SW480 (cell line): Measurements from ENCODE around the gene ZMYND10.

Experiments
- DNase-seq: peaks from one replicate; pipeline ENCODE4 v3.0.0-alpha.2; 2016; ENCODE audit warnings: low spot score

Gene ZMYND10

GRCh38 chr3:50302095-50303012 is 43.2 kb downstream of the ZMYND10 start:
- DNase-seq = no peak

DNA sequence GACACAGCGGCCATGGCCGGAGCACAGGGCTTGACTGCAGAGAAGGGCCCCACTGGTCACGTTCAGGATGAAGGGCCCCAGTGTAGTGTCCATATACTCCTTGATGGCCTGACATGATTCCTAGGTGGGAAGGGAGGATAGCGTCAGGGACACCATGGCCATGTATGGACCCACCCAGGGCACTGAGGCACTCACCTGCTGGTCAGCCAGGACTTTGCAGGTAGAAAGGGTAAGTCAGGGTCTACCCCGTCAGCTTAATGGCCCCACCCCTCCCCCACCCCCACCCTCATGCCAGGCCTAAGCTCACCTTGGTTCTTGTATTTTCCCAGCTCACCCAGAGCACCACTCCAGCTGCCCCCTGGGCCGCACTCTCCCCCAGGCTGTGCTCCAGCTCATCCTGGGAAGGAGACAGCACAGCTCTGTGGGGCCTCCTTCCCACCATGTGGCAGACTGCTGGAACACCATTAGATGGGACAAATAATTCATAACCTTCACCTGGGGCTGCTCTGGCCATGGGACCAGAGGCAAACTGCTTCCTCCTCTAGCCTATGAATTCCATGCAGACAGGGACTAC is 44.8 kb downstream of the ZMYND10 start:
- no peak for DNase-seq

DNA sequence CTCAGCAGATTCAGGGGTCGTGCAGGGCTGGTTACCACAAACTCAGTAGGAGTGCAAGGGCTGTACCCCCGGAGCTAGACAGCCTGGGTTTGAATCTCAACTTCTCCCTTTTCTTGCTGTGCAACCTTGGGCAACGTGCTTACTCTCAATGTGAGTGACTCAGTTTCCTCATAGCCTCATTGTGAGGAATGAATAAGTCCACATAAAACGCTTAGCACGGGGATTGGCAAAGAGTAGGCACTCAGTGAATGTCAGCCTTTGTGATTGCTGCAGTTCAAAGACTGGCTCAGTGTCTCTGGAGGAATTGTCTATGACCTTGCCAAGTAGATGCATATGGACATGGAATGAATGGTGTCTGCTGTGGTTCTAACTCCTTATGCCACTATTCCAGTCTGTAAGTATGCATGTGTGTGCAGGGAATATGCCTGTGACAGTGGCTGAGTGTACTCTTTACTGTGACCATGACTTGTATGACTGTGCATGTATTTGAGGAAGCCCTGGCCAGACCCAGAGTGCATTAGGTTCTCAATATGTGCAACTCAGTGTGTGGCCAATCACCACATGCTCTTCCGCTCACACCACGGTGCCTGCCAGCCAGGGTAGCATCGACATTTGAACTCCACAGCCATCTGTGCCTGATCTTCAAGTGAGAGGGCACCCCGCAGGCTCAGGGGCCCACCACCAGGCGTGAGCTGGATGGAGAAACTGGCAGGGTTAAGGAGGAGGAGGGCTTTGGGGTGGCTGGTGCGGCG is 45.4 kb downstream of the ZMYND10 start:
- no peak for DNase-seq

DNA sequence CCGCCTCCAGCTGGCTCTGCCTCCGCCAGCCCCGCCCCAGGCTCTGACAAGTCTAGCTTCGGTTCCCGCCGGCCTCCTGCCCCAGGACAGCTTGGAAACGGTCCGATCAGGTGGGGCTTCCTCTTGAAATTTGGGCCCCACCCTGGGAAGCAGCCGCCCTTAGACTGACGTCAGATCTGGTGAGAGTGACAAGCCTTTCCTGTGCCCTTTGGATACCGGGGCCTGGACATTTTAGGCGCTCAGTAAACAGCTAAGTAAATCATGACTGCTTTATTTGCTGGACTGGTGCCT is 45.9 kb downstream of the ZMYND10 start:
- DNase-seq = no peak

GRCh38 chr3:50298836-50299637 is 46.5 kb downstream of the ZMYND10 start, which contains the start of the genes HYAL3 and NAA80:
TSS of gene HYAL3 (minus strand) at chr3:50299405. CDS start at chr3:50295602, 3,803 bp downstream.
TSS of gene NAA80 (minus strand) at chr3:50299405. CDS start at chr3:50297463, 1,942 bp downstream.
- peak; percentile 98 for DNase-seq

GRCh38 chr3:50297896-50298725 is 47.4 kb downstream of the ZMYND10 start:
- DNase-seq = no peak

DNA sequence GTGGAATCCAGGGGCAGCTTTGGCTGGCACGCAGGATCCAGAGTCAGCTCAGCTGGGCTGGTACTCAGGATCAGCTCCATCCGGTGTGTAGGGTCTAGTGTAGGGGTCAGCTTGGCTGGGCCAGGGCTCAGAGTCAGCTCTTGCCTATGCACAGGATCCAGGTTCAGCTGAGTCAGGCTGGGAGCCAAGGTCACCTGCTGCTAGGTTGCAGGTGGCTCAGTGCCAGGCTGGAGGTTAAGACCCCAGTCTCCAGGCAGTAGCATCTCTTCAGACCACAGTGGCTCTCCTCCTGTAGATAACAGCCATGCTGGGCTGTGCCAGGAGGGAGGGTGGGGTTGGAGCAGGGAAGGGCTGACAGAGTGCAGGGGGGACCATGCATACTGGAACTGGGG is 48.2 kb downstream of the ZMYND10 start:
- DNase-seq = no peak

GRCh38 chr3:50296721-50297383 is 48.7 kb downstream of the ZMYND10 start:
- DNase-seq = no peak

GRCh38 chr3:50295553-50296431 is 49.7 kb downstream of the ZMYND10 start:
- DNase-seq = no peak

DNA sequence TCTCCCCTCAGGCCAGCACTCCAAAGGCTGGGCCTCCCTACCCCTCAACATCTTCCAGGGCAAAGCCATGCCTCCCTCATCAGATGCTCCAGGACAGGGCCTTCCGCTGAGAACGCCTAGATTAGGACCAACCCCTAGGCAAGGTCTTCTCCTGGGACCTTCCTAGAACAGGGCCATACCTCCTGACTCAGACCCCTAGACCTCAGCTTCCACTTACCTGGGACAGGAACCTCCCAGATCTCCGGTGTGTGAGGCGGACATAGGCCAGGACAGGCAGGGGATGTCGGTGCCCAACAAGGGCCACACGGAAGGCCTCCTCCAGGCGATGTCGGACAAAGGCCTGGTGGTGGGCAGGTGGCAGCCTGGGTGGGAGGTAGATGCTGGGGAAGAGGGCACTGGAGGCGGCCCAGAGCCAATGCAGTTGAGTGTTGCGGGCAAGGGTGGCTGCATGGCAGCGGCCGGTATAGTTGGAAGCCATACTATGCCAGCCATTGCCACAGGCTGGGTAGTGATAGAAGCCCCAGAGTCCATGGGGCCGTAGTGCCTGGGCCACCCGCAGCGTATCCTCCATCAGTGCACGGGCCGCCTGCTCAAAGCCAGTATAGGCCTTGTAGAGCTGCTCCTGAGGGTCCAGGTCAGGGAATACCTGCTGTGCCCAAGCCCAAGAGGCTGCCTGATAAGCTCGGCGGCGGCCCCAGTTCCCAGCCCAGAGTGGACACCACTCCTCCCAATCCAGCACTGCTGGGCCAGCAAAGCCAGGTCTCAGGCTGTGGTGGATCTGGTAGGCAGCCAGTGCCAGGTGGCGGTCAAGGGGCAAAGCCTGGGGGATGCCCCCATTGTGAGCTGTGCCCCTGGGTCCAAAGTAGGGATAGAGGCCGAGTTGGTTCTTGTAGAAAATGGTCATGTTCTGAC is 50.8 kb downstream of the ZMYND10 start:
- DNase-seq = no peak

GRCh38 chr3:50294089-50294488 is 51.4 kb downstream of the ZMYND10 start:
- no peak for DNase-seq

DNA sequence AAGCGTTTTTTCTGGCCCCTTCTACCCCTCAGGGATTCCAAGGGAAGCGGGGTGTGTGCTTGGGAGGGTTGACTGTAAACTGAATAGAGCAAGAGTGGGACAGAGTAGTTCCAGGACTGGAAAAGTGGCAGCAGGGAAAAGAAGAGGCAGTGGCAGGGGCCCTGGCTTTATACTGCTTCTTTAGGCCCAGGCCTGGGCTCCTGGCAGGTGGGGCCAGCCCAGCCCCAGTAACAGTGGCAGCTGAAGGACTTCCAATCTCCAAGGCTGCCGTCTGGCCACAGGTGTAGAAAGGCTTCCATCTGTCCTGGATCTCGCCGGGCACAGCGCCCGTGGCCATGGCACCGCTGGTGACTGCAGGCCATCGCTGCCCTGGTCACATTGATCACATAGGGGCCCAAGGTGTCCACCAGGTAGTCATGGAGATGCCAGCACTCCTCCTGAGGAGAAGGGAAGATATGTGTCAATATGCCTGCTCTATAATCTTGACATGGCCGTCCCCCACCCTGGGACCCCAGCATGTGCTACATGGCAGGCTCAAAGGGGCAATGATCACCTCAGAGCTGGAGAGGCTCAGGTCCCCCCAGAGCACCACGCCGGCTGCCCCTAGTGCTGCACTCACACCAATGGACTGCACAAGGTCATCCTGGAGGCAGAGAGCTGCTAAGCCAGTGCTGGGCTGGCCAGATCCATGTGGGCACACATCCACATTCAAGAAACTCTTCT is 52.3 kb downstream of the ZMYND10 start:
- no peak for DNase-seq

DNA sequence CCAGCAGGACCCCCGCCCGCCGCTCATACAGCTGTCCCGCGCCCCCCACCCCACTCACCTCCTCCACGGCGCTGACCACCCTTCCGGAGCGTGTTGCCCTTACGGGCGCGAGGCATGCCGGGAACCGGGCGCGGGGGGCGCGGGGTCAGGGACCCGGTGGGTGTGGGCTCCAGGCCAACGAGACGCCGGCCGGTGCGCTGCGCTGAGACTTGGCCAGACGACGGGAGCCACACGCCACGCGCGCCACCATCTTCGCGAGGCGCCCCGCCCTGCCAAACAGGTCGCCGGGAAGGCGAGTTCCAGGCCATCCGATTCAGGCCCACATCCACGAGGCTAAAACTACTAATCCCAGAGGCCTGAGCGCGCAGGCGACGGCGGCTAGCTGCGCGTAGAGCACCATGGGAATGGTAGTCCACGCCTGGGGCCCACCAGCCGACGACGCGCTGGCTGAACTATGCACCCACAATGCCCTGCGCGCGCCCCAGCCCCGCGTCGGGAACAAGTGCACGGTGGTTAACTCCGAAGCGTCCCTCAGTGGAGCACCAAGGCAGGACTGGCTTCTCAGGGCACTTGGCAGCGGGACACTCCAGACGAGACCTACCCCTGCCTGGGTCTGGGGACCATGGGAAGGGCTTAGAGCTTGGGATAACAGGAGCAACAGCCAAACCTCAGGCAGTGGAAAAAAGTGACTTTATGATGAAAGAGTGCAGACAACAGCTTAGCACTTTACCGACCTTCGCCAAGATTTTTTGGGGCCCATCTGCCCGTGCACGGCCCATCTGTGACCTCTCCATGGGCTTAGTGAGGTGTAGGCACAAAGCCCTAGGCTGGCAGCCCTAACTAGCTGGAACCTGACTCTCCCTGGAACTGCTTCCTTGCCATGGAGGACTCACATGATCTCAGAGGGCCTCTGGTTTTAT is 53.1 kb downstream of the ZMYND10 start, which contains the start of gene IFRD2:
IFRD2 (minus strand) TSS at position 271 of the 920 bp plus-strand sequence; CDS start at position 116, 155 bp downstream.
- peak; percentile 98 for DNase-seq
